Keratinocyte (primary cell): ENCODE measurements around the gene NMT2. TPM values are rescaled to one million over a fixed set of nuclear protein-coding genes. Genes with fewer than 3 reads are reported as not detected.

Experiments
- DNase-seq: peaks from one replicate; pipeline ENCODE4 v3.0.0-alpha.2; 2011; ENCODE audit warnings: low read depth, missing footprints, low spot score
- FAIRE-seq: peaks from 2 replicates; lab custom pipeline; 2011; peaks lifted over from hg19 to GRCh38; lab: Jason Lieb, UNC
- H2AFZ ChIP-seq: 2 replicates; pipeline ENCODE4 v1.6.0; 2012; ENCODE audit warnings: low read length, control low read depth, inconsistent platforms; ENCODE audit not compliant: control insufficient read depth
- H3K27ac ChIP-seq: 2 replicates; pipeline ENCODE4 v1.5.1; 2011; ENCODE audit warnings: low read length; ENCODE audit not compliant: control insufficient read depth, insufficient read depth
- H3K27me3 ChIP-seq: 3 replicates; pipeline ENCODE4 v1.6.0; 2011; ENCODE audit warnings: low read length; ENCODE audit not compliant: control insufficient read depth, insufficient read depth; ENCODE audit errors: extremely low read depth
- H3K36me3 ChIP-seq, 2 experiments: 2 replicates in 1 of 2; 3 replicates in 1 of 2; pipeline ENCODE4 v1.5.1; 2011; ENCODE audit warnings: low read length in 2 of 2, mild to moderate bottlenecking in 1 of 2; ENCODE audit not compliant: control insufficient read depth in 2 of 2, insufficient read depth in 2 of 2; ENCODE audit errors: extremely low read depth in 1 of 2
- H3K4me1 ChIP-seq: 3 replicates; pipeline ENCODE4 v1.5.1; 2011; ENCODE audit warnings: low read length; ENCODE audit not compliant: control insufficient read depth, insufficient read depth; ENCODE audit errors: extremely low read depth
- H3K4me2 ChIP-seq: 3 replicates; pipeline ENCODE4 v1.6.0; 2011; ENCODE audit warnings: low read depth, low read length; ENCODE audit not compliant: control insufficient read depth, insufficient read depth; ENCODE audit errors: extremely low read depth
- H3K4me3 ChIP-seq, 3 experiments: fragments of 200-600 bp in 1 of 3; sonication (generic) in 1 of 3; 2 replicates in 2 of 3; 3 replicates in 1 of 3; pipeline ENCODE4 v1.5.1; 2011 to 2016; ENCODE audit warnings: low read length in 3 of 3, mild to moderate bottlenecking in 3 of 3, control low read depth in 2 of 3, inconsistent platforms in 1 of 3, low read depth in 1 of 3, mixed read lengths in 1 of 3, mixed run types in 1 of 3, moderate library complexity in 1 of 3; ENCODE audit not compliant: control insufficient read depth in 2 of 3, insufficient read depth in 2 of 3; ENCODE audit errors: extremely low read depth in 1 of 3
- H3K79me2 ChIP-seq: 2 replicates; pipeline ENCODE4 v1.6.0; 2012; ENCODE audit warnings: low read length; ENCODE audit not compliant: control insufficient read depth, insufficient read depth
- H3K9ac ChIP-seq: 3 replicates; pipeline ENCODE4 v1.6.0; 2011; ENCODE audit warnings: low read length; ENCODE audit not compliant: control insufficient read depth, insufficient read depth; ENCODE audit errors: extremely low read depth
- H3K9me1 ChIP-seq: 3 replicates; pipeline ENCODE4 v1.6.0; 2011; ENCODE audit warnings: low read length; ENCODE audit not compliant: control insufficient read depth, insufficient read depth; ENCODE audit errors: extremely low read depth
- H3K9me3 ChIP-seq: 2 replicates; pipeline ENCODE4 v1.5.1; 2012; ENCODE audit warnings: low read depth, low read length; ENCODE audit not compliant: control insufficient read depth
- H4K20me1 ChIP-seq: 3 replicates; pipeline ENCODE4 v1.6.0; 2011; ENCODE audit warnings: low read length; ENCODE audit not compliant: control insufficient read depth, insufficient read depth; ENCODE audit errors: extremely low read depth
- CTCF ChIP-seq, 3 experiments: IDR thresholded peaks in 1 of 3; conservative IDR thresholded peaks in 1 of 3; optimal IDR thresholded peaks in 1 of 3; 2 replicates in 2 of 3; 3 replicates in 1 of 3; pipeline versions ENCODE3 to v1.5.1; 2011; ENCODE audit warnings: low read length in 3 of 3, mild to moderate bottlenecking in 3 of 3, moderate library complexity in 2 of 3, control low read depth in 1 of 3, inconsistent platforms in 1 of 3; ENCODE audit not compliant: insufficient read depth in 2 of 3; ENCODE audit errors: extremely low read depth in 1 of 3
- EZH2 ChIP-seq: IDR thresholded peaks from one replicate; pipeline ENCODE4 v1.6.1; 2012; ENCODE audit warnings: inconsistent platforms, mild to moderate bottlenecking, low read length, moderate library complexity
- dilution Hi-C: fragments of 300-500 bp; cut with MboI; formaldehyde crosslinking; loops from one replicate; pipeline ENCODE4 v1.7.0; 2020; ENCODE audit warnings: low sequenced_read_pairs; ENCODE audit not compliant: extremely low pct_ligation_motif_present
- polyA plus RNA-seq, 5 experiments: library from polyadenylated mRNA; depleted of rRNA in 3 of 5; stranded (reverse) in 3 of 5; stranded (forward) in 1 of 5; unstranded in 1 of 5; fragments of >200 nt; gene quantifications; 1 replicate in 1 of 5; 2 replicates in 3 of 5; 3 replicates in 1 of 5; pipeline versions ENCODE4 v1.2.1 to v1.2.3, GENCODE V29; 2011 to 2012; ENCODE audit warnings: missing spikeins in 2 of 5, low read depth in 1 of 5, low replicate concordance in 1 of 5

NMT2 gene
- polyA plus RNA-seq, 1 donor (not counting 4 experiments of a cell fraction or from before 2014, with no cell fraction given): 9.9 TPM

- peaks cover 12 to 23% of the 10 kb centered on the region in 2 experiments for H3K36me3 ChIP-seq
- FAIRE-seq (no peak), DNase-seq (no peak)
- H3K27ac ChIP-seq: no peak overlapping the region
- H3K4me3 ChIP-seq: no peak overlapping the region
- H4K20me1 ChIP-seq: no peaks in the 10 kb centered on the region
- no peak overlapping the region for H3K9ac ChIP-seq
- dilution Hi-C loops: no loop called here
- H3K4me1 ChIP-seq: peaks cover 6% of the 10 kb centered on the region
- no peaks in the 10 kb centered on the region for H3K9me1 ChIP-seq
- H3K27me3 ChIP-seq: no peaks in the 10 kb centered on the region
- no peak overlapping the region for H2AFZ ChIP-seq
- H3K79me2 ChIP-seq: no peaks in the 10 kb centered on the region
- no peak overlapping the region for H3K4me2 ChIP-seq
- TF ChIP-seq CTCF (optimal IDR thresholded peaks at IDR 0.05 in 1 of 3, IDR thresholded peaks at IDR 0.05 in 1 of 3, conservative IDR thresholded peaks at IDR 0.05 in 1 of 3; ENCODE audit: extremely low read depth in 1 of 3, insufficient read depth in 2 of 3, low read length in 3 of 3): no peak
- no peaks in the 10 kb centered on the region for H3K9me3 ChIP-seq
Observed at GRCh38 chr10:15116225-15116624, 52.3 kb downstream of the NMT2 start.

GRCh38 chr10:15113766-15114165, 54.7 kb downstream of the NMT2 start:
- dilution Hi-C loops: no loop called here
- FAIRE-seq: no peak
- H3K36me3 ChIP-seq: peaks cover 10 to 16% of the 10 kb centered on the region in 2 experiments

More at GRCh38 chr10:15113766-15114165, 54.7 kb downstream of the NMT2 start:
- Histone ChIP-seq H3K4me2 (no peak overlapping the region), H3K9me3 (no peaks in the 10 kb centered on the region), H4K20me1 (no peaks in the 10 kb centered on the region), H3K9me1 (no peaks in the 10 kb centered on the region), H3K4me1 (no peaks in the 10 kb centered on the region), H3K27ac (no peak overlapping the region), H3K79me2 (no peaks in the 10 kb centered on the region), H3K27me3 (no peaks in the 10 kb centered on the region), H3K4me3 (no peak overlapping the region), H3K9ac (no peak overlapping the region), H2AFZ (no peak overlapping the region)
- DNase-seq: no peak
- TF ChIP-seq CTCF (optimal IDR thresholded peaks at IDR 0.05 in 1 of 3, IDR thresholded peaks at IDR 0.05 in 1 of 3, conservative IDR thresholded peaks at IDR 0.05 in 1 of 3; ENCODE audit: extremely low read depth in 1 of 3, insufficient read depth in 2 of 3, low read length in 3 of 3) (no peak), EZH2 (no peak)
